Sigmoid colon (tissue), 7 donors: ENCODE measurements around the gene ABCA2. TPM values are rescaled to one million over a fixed set of nuclear protein-coding genes. Genes with fewer than 3 reads are reported as not detected.

Experiments used
- DNase-seq: peaks from one replicate; pipeline ENCODE4 v3.0.0-alpha.2; 2019
- H3K27ac ChIP-seq, 4 donors: fragments of 200-600 bp; sonication (generic); one replicate each; pipeline ENCODE4 v1.5.1; 2016 to 2019; ENCODE audit warnings: mild to moderate bottlenecking in 1 of 4
- H3K27me3 ChIP-seq, 3 donors: fragments of 200-600 bp; sonication (generic); one replicate each; pipeline ENCODE4 v1.5.1; 2019; ENCODE audit warnings: mild to moderate bottlenecking in 1 of 3
- H3K36me3 ChIP-seq, 4 donors: fragments of 200-600 bp; sonication (generic); one replicate each; pipeline ENCODE4 v1.5.1; 2016 to 2019
- H3K4me1 ChIP-seq, 4 donors: fragments of 200-600 bp; sonication (generic); one replicate each; pipeline ENCODE4 v1.5.1; 2017 to 2019
- H3K4me3 ChIP-seq, 4 donors: fragments of 200-600 bp; sonication (generic); one replicate each; pipeline ENCODE4 v1.5.1; 2017 to 2019; ENCODE audit warnings: mild to moderate bottlenecking in 2 of 4, moderate library complexity in 1 of 4
- H3K9me3 ChIP-seq, 4 donors: fragments of 200-600 bp in 3 of 4; sonication (generic) in 3 of 4; one replicate each; pipeline versions ENCODE4 v1.5.1 to v1.6.1; 2013 to 2019
- CTCF ChIP-seq, 4 experiments: fragments of 450-650 bp in 3 of 4; fragments of 200-600 bp in 1 of 4; IDR thresholded peaks; one replicate each; pipeline ENCODE4 v1.5.1; 2016 to 2019; ENCODE audit warnings: antibody characterized with exemption in 4 of 4, mild to moderate bottlenecking in 3 of 4, moderate library complexity in 2 of 4
- EP300 ChIP-seq, 4 donors: sonication (generic); formaldehyde crosslinking; IDR thresholded peaks; one replicate each; pipeline ENCODE4 v1.6.1; 2017; ENCODE audit warnings: antibody characterized with exemption in 4 of 4
- POLR2A ChIP-seq, 2 donors: fragments of 450-650 bp; IDR thresholded peaks; one replicate each; pipeline ENCODE4 v1.6.1; 2016; ENCODE audit warnings: antibody characterized with exemption in 2 of 2, mild to moderate bottlenecking in 2 of 2, moderate library complexity in 2 of 2
- POLR2AphosphoS5 ChIP-seq, 4 donors: sonication (generic); formaldehyde crosslinking; IDR thresholded peaks; one replicate each; pipeline ENCODE4 v1.6.1; 2017; ENCODE audit warnings: antibody characterized with exemption in 4 of 4
- WGBS, 2 donors: extraction: QIAGEN DNeasy Blood & Tissue Kit; methylation state at CpG; one replicate each; pipeline ENCODE4 v1.1.7; 2013; 5-methylcytosine and 5-hydroxymethylcytosine counted together
- intact Hi-C: fragments of 100-400 bp; cut with DNase I; formaldehyde crosslinking; loops from one replicate; pipeline ENCODE4 v1.15.1; 2023
- polyA plus RNA-seq, 3 donors: library from polyadenylated mRNA; stranded (reverse); fragments of 200-250 nt; gene quantifications; one replicate each; pipeline ENCODE4 v1.2.3, GENCODE V29; 2013
- total RNA-seq, 4 donors: library from RNA; depleted of rRNA; stranded (reverse); fragments of >200 nt; gene quantifications; one replicate each; pipeline ENCODE4 v1.1.0, GENCODE V29; 2016
- donor health status: healthy with polysubstance abuse.
- donor health status: Bipolar disorder and iron deficiency.
- donor health status: healthy.

ABCA2 gene
- total and polyA plus RNA-seq, 7 donors, result 6.0 to 28.6 (median 12.5) TPM

GRCh38 chr9:137020771-137021567 is 7.1 kb downstream of the ABCA2 start:
- 82 to 94% methylated on average over 32 of the region's 32 CpGs for WGBS, 2 donors
- no peak overlapping the region for H3K27ac ChIP-seq
- TF ChIP-seq EP300 (IDR thresholded peaks at IDR 0.05) (no peak), POLR2AphosphoS5 (IDR thresholded peaks at IDR 0.05) (no peak), CTCF (IDR thresholded peaks at IDR 0.05) (no peak), POLR2A (IDR thresholded peaks at IDR 0.05) (no peak)
- H3K4me1 ChIP-seq, result peaks cover 0 to 4% (median 2%) of the 10 kb centered on the region in 4 donors
- intact Hi-C loops, result no loop called here
- H3K36me3 ChIP-seq, result peaks cover 0 to 21% (median 3%) of the 10 kb centered on the region in 4 donors
- no peaks in the 10 kb centered on the region for H3K27me3 ChIP-seq
- no peak overlapping the region for H3K4me3 ChIP-seq
- DNase-seq, result no peak
- H3K9me3 ChIP-seq, result no peaks in the 10 kb centered on the region

- Histone ChIP-seq H3K4me1 (no peaks in the 10 kb centered on the region), H3K27ac (no peak overlapping the region), H3K27me3 (no peaks in the 10 kb centered on the region), H3K4me3 (no peak overlapping the region), H3K9me3 (no peaks in the 10 kb centered on the region), H3K36me3 (peaks cover 0 to 30% (median 4%) of the 10 kb centered on the region in 4 donors)
- 93 to 94% methylated on average over 34 of the region's 34 CpGs for WGBS, 2 donors
- intact Hi-C loops, result no loop called here
- no peak for DNase-seq
- no peak for TF ChIP-seq CTCF (IDR thresholded peaks at IDR 0.05)
- TF ChIP-seq POLR2A (IDR thresholded peaks at IDR 0.05), result no peak
- TF ChIP-seq POLR2AphosphoS5 (IDR thresholded peaks at IDR 0.05), result no peak
- no peak for TF ChIP-seq EP300 (IDR thresholded peaks at IDR 0.05)
These were observed 8.0 kb downstream of the ABCA2 start for GRCh38 chr9:137019891-137020683.

GRCh38 chr9:137018761-137019559 is 9.1 kb downstream of the ABCA2 start:
- peaks cover 0 to 39% (median 7%) of the 10 kb centered on the region in 4 donors for H3K36me3 ChIP-seq
- no peak overlapping the region for H3K27ac ChIP-seq
- TF ChIP-seq POLR2A (IDR thresholded peaks at IDR 0.05) (no peak), EP300 (IDR thresholded peaks at IDR 0.05) (no peak), POLR2AphosphoS5 (IDR thresholded peaks at IDR 0.05) (no peak), CTCF (IDR thresholded peaks at IDR 0.05) (no peak)
- H3K4me1 ChIP-seq, result no peaks in the 10 kb centered on the region
- no peaks in the 10 kb centered on the region for H3K27me3 ChIP-seq
- WGBS, 2 donors, result 93% methylated on average over 36 of the region's 36 CpGs
- H3K4me3 ChIP-seq, result no peak overlapping the region
- intact Hi-C loops, result no loop called here
- no peak for DNase-seq
- no peaks in the 10 kb centered on the region for H3K9me3 ChIP-seq

GRCh38 chr9:137017791-137018497 is 10.1 kb downstream of the ABCA2 start:
- no peaks in the 10 kb centered on the region for H3K27me3 ChIP-seq
- H3K4me3 ChIP-seq, result no peak overlapping the region
- WGBS, 2 donors, result 94 to 95% methylated on average over 45 of the region's 45 CpGs
- no peak for DNase-seq
- H3K9me3 ChIP-seq, result no peaks in the 10 kb centered on the region
- peaks cover 0 to 47% (median 7%) of the 10 kb centered on the region in 4 donors for H3K36me3 ChIP-seq
- intact Hi-C loops, result no loop called here
- H3K27ac ChIP-seq, result no peak overlapping the region
- H3K4me1 ChIP-seq, result no peaks in the 10 kb centered on the region
- TF ChIP-seq EP300 (IDR thresholded peaks at IDR 0.05), result no peak
- TF ChIP-seq POLR2AphosphoS5 (IDR thresholded peaks at IDR 0.05), result no peak
- TF ChIP-seq CTCF (IDR thresholded peaks at IDR 0.05), result no peak
- TF ChIP-seq POLR2A (IDR thresholded peaks at IDR 0.05), result no peak
